Caco-2 (cell line): Measurements from ENCODE around the gene CABP2. TPM values are rescaled to one million over a fixed set of nuclear protein-coding genes. Genes with fewer than 3 reads are reported as not detected.
"Not testable (repeated sequence)": the region's sequence is repeated elsewhere in the genome, so short reads cannot be mapped to it uniquely, and the experiment has no call there.

Experiments used
- BruUV-seq: library from RNA; stranded (reverse); fragments of 400-500 nt; replicated peaks from 2 replicates; lab custom pipeline; 2021; lab: Mats Ljungman, UMichigan
- CTCF ChIA-PET: fragments of 300-600 bp; sonication (Branson Sonifier 250); formaldehyde crosslinking; loops from one replicate; lab custom pipeline; 2022; ENCODE audit warnings: antibody characterized with exemption; lab: Charles Lee
- POLR2A ChIA-PET: fragments of 300-600 bp; sonication (Branson Sonifier 250); formaldehyde crosslinking; loops from one replicate; lab custom pipeline; 2022; ENCODE audit warnings: antibody characterized with exemption; lab: Charles Lee
- DNase-seq, 2 experiments: peaks; one replicate each; pipeline versions ENCODE4 v3.0.0 to v3.0.0-alpha.2; 2020 to 2022
- H3K27me3 ChIP-seq: replicated peaks from 2 replicates; pipeline ENCODE4 v1.6.0; 2011; ENCODE audit warnings: low read length; ENCODE audit not compliant: control insufficient read depth, insufficient read depth
- H3K36me3 ChIP-seq: 2 replicates; pipeline ENCODE4 v1.5.1; 2011; ENCODE audit warnings: low read length; ENCODE audit not compliant: control insufficient read depth, insufficient read depth
- H3K4me1 ChIP-seq: fragments of 250-450 bp; sonication (Bioruptor Pico); 2 replicates; pipeline ENCODE4 v1.5.1; 2020; ENCODE audit warnings: mild to moderate bottlenecking
- H3K4me3 ChIP-seq: 2 replicates; pipeline ENCODE4 v1.5.1; 2011; ENCODE audit warnings: low read depth, mild to moderate bottlenecking, control low read depth, low read length
- H3K9me3 ChIP-seq: fragments of 250-450 bp; sonication (Bioruptor Pico); 2 replicates; pipeline ENCODE4 v1.5.1; 2020; ENCODE audit warnings: mild to moderate bottlenecking, moderate library complexity
- H3K27ac Mint-ChIP-seq: one replicate; pipeline ENCODE4 v1.8.0; 2022; ENCODE audit warnings: mixed read lengths; ENCODE audit not compliant: unreplicated experiment
- H3K27me3 Mint-ChIP-seq: one replicate; pipeline ENCODE4 v1.8.0; 2022; ENCODE audit warnings: mixed read lengths; ENCODE audit not compliant: insufficient read depth, unreplicated experiment
- H3K36me3 Mint-ChIP-seq: one replicate; pipeline ENCODE4 v1.8.0; 2022; ENCODE audit warnings: mild to moderate bottlenecking, mixed read lengths; ENCODE audit not compliant: insufficient read depth, unreplicated experiment
- H3K4me1 Mint-ChIP-seq: one replicate; pipeline ENCODE4 v1.8.0; 2022; ENCODE audit warnings: low read depth, mixed read lengths; ENCODE audit not compliant: unreplicated experiment
- H3K4me3 Mint-ChIP-seq: one replicate; pipeline ENCODE4 v1.8.0; 2022; ENCODE audit warnings: mild to moderate bottlenecking, moderate library complexity, mixed read lengths; ENCODE audit not compliant: unreplicated experiment
- H3K9me3 Mint-ChIP-seq: one replicate; pipeline ENCODE4 v1.8.0; 2022; ENCODE audit warnings: mixed read lengths; ENCODE audit not compliant: unreplicated experiment
- intact Hi-C: fragments of 100-400 bp; cut with micrococcal nuclease; formaldehyde crosslinking; loops from one replicate; pipeline ENCODE4 v1.10.0; 2022; ENCODE audit not compliant: unreplicated experiment
- total RNA-seq: library from RNA; stranded (reverse); gene quantifications from 2 replicates; pipeline ENCODE4 v1.2.3, GENCODE V29; 2022
- TF ChIP-seq, protein P1 (sequence below), 2 experiments: fragments of 200-600 bp in 1 of 2; IDR thresholded peaks; 1 replicate in 1 of 2; 2 replicates in 1 of 2; pipeline versions ENCODE4 v1.5.1 to v1.8.0; 2011 to 2022; ENCODE audit warnings: antibody characterized with exemption in 1 of 2, control low read depth in 1 of 2, inconsistent platforms in 1 of 2, low read depth in 1 of 2, low read length in 1 of 2, mild to moderate bottlenecking in 1 of 2, moderate library complexity in 1 of 2; ENCODE audit not compliant: insufficient read depth in 1 of 2, severe bottlenecking in 1 of 2, unreplicated experiment in 1 of 2

CABP2 gene
- total RNA-seq, 1 experiment from 2014 or later, result not detected

DNA sequence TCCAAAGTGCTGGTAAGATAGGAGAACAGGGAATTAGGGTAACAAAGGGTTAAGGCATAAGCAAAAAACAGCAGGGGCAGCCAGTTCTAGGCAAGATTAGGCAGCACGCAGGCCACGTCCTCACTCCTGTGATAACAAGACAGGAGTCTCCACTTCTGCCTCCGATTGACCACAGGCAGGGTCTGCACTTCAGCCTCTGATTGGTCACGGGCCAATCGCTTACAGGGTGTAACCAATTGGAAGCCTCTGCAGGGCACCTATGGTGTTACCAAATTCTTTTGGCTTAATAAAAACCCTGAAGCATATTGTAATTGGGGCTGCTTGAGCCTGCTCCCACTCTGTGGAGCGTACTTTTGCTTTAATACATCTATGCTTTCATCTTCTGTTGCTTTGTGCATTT is 48.2 kb upstream of the CABP2 start:
- ChIA-PET POLR2A (no interaction called here), CTCF (interaction anchor here (1.0 to 1.9 kb wide), 2 partner anchors 21 to 25 kb away, joined by 3 to 5 read pairs; no protein-coding TSS in a partner anchor)
- H3K4me1 ChIP-seq, result peaks cover 16% of the 10 kb centered on the region
- DNase-seq, result no peak
- no peaks in the 10 kb centered on the region for H3K27me3 ChIP-seq
- H3K36me3 ChIP-seq, result no peaks in the 10 kb centered on the region
- TF ChIP-seq, protein P1, sequence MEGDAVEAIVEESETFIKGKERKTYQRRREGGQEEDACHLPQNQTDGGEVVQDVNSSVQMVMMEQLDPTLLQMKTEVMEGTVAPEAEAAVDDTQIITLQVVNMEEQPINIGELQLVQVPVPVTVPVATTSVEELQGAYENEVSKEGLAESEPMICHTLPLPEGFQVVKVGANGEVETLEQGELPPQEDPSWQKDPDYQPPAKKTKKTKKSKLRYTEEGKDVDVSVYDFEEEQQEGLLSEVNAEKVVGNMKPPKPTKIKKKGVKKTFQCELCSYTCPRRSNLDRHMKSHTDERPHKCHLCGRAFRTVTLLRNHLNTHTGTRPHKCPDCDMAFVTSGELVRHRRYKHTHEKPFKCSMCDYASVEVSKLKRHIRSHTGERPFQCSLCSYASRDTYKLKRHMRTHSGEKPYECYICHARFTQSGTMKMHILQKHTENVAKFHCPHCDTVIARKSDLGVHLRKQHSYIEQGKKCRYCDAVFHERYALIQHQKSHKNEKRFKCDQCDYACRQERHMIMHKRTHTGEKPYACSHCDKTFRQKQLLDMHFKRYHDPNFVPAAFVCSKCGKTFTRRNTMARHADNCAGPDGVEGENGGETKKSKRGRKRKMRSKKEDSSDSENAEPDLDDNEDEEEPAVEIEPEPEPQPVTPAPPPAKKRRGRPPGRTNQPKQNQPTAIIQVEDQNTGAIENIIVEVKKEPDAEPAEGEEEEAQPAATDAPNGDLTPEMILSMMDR (IDR thresholded peaks at IDR 0.05; ENCODE audit: insufficient read depth in 1 of 2, low read depth in 1 of 2, low read length in 1 of 2, severe bottlenecking in 1 of 2, unreplicated experiment in 1 of 2), result no peak
- H3K4me3 ChIP-seq, result no peak overlapping the region
- no TSS peak for BruUV-seq
- H3K4me1 Mint-ChIP-seq, result peaks cover 30% of the 10 kb centered on the region
- 0 out of 2 replicates have a peak, but pooled peaks cover 3% of the 10 kb centered on the region for H3K9me3 ChIP-seq
- H3K9me3 Mint-ChIP-seq, result no peaks in the 10 kb centered on the region
- H3K4me3 Mint-ChIP-seq, result no peak overlapping the region
- no peaks in the 10 kb centered on the region for H3K36me3 Mint-ChIP-seq
- H3K27me3 Mint-ChIP-seq, result no peaks in the 10 kb centered on the region
- no peak overlapping the region for H3K27ac Mint-ChIP-seq
- intact Hi-C loops, result no loop called here

DNA sequence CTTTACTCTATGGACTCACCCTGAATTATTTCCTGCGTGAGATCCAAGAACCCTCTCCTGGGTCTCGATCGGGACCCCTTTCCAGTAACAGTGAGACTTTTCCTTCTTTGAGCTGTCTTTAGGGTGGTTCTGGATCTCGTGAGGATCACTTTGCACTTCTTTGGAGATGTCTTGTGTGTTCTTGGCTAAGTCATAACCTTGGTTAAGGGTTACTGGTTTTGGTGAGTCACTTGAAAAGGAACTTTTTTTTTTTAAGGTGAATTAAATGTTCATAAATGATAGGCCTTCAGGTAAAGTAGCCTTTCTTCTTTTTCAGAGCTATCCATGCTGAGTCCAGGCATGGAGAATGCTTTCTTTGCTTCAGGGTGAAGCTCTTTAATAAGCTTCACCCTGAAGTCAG is 41.0 kb upstream of the CABP2 start:
- DNase-seq, result no peak
- H3K9me3 Mint-ChIP-seq, result no peaks in the 10 kb centered on the region
- no peak overlapping the region for H3K4me3 ChIP-seq
- ChIA-PET CTCF (interaction anchor here (0.6 to 1.3 kb wide), 5 partner anchors 8 to 66 kb away, joined by 3 to 7 read pairs (median 4); partner anchors contain the start of gene NUDT8), POLR2A (interaction anchor here (0.7 to 1.0 kb wide), 2 partner anchors 19 to 67 kb away, joined by 3 to 4 read pairs; partner anchors contain the start of gene GSTP1)
- peaks cover 30% of the 10 kb centered on the region for H3K4me1 ChIP-seq
- intact Hi-C loops, result no loop called here
- TF ChIP-seq, protein P1 (IDR thresholded peaks at IDR 0.05; ENCODE audit: insufficient read depth in 1 of 2, low read depth in 1 of 2, low read length in 1 of 2, severe bottlenecking in 1 of 2, unreplicated experiment in 1 of 2), result no peak
- no peaks in the 10 kb centered on the region for H3K36me3 ChIP-seq
- peak overlapping the region; percentile 59 for H3K4me3 Mint-ChIP-seq
- no peaks in the 10 kb centered on the region for H3K27me3 ChIP-seq
- no peaks in the 10 kb centered on the region for H3K9me3 ChIP-seq
- H3K36me3 Mint-ChIP-seq, result peaks cover 23% of the 10 kb centered on the region
- no peaks in the 10 kb centered on the region for H3K27me3 Mint-ChIP-seq
- BruUV-seq, result TSS peak; percentile 98
- peaks cover 25% of the 10 kb centered on the region for H3K4me1 Mint-ChIP-seq
- peak overlapping the region; percentile 95 for H3K27ac Mint-ChIP-seq

DNA sequence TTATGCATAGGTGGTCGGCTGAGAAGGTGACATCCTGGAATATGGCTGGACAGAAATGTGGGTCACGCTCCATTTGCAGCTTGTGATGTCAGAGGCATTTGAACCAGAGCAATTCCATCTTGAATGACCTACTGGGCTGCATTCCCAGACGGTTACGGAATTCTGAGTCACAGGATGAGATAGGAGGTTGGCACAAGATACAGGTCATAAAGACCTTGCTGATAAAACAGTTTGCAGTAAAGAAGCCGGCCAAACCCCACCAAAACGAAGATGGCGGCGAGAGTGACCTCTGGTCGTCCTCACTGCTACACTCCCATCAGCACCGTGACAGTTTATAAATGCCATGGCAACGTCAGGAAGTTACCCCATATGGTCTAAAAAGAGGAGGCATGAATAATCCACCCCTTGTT is 40.5 kb upstream of the CABP2 start:
- H3K27me3 ChIP-seq, H3K9me3 Mint-ChIP-seq, H3K9me3 ChIP-seq, H3K36me3 ChIP-seq, H3K27me3 Mint-ChIP-seq, H3K4me3 ChIP-seq, POLR2A ChIA-PET, BruUV-seq: not testable (repeated sequence)
- CTCF ChIA-PET, result interaction anchor here (0.6 to 1.3 kb wide), 6 partner anchors 9 to 66 kb away, joined by 3 to 7 read pairs (median 4); partner anchors contain the start of gene NUDT8
- intact Hi-C loops, result loop anchor here (1.0 kb wide), 2 partner anchors 18 to 53 kb away; no protein-coding TSS in a partner anchor
- Mint-ChIP-seq H3K4me1 (peaks cover 30% of the 10 kb centered on the region), H3K27ac (peak overlapping the region; percentile 95), H3K4me3 (peak overlapping the region; percentile 59), H3K36me3 (peaks cover 23% of the 10 kb centered on the region)
- peak; percentile 89 to 96 for DNase-seq
- peaks cover 31% of the 10 kb centered on the region for H3K4me1 ChIP-seq
